Measurements from ENCODE around the gene TFDP3.

- TF ChIP-seq CTCF (conservative IDR thresholded peaks at IDR 0.05 in 1 of 2, IDR thresholded peaks at IDR 0.05 in 1 of 2; ENCODE audit: extremely low read depth in 1 of 2, insufficient read depth in 1 of 2, low read depth in 1 of 2, low read length in 2 of 2) (no peak), EZH2 (IDR thresholded peaks at IDR 0.05; ENCODE audit: borderline replicate concordance, low read length) (no peak)
Measured at GRCh38 chrX:133191739-133192039, 26.5 kb downstream of the TFDP3 start.
